ENCODE data around the gene SIAE.

Gene SIAE

DNA sequence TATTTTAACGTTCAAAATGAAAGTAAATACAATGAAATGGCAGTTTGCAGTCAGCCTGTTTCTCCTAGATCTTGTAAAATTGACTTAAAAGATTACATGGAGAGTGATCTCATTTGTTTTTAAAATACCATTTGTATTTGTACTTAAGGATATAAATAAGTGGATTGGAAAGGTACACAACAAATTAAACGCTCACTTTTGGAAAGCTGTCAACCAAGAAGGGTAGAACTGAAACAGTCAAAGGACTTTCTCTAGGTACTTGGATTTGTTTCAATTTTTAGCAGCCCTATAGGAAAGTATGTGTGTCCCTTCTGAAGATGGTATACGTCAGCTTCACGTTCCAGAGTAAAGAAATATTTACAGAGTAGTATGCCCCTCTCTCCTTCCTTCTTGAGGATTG lies 43.6 kb downstream of the SIAE start:
- no peaks in the 10 kb centered on the region for H3K79me2 ChIP-seq (ENCODE audit: control insufficient read depth, insufficient read depth, low read length)
- no peak overlapping the region for H2BK5ac ChIP-seq (ENCODE audit: low read length)
- H3K9ac ChIP-seq (ENCODE audit: low read length) = no peak overlapping the region
- no peak overlapping the region for H4K5ac ChIP-seq (ENCODE audit: low read length)
- H3K36me3 ChIP-seq (ENCODE audit: control insufficient read depth, insufficient read depth, low read length) = peaks cover 5% of the 10 kb centered on the region
- no peak overlapping the region for H2BK120ac ChIP-seq (ENCODE audit: low read depth, low read length)
- no peak overlapping the region for H3K4me2 ChIP-seq (ENCODE audit: low read length)
- no peak overlapping the region for H2BK15ac ChIP-seq (replicated peaks; ENCODE audit: low read depth)
- no peak overlapping the region for H4K8ac ChIP-seq (ENCODE audit: low read depth, low read length)
- no peak for DNase-seq
- no peak overlapping the region for H3K56ac ChIP-seq (ENCODE audit: low read length)
- no peak overlapping the region for H3K4me3 ChIP-seq (ENCODE audit: low read length)
- H3K27ac ChIP-seq (ENCODE audit: low read depth, low read length) = no peak overlapping the region
- no peak overlapping the region for H3K23ac ChIP-seq (ENCODE audit: low read length)
- H3K4ac ChIP-seq (ENCODE audit: low read depth, low read length) = no peak overlapping the region
- WGBS (ENCODE audit: extremely low coverage, insufficient coverage, low lambda C conversion rate) = no CpG with 5 or more reads among the region's 4 CpGs
- no peak overlapping the region for H3K18ac ChIP-seq (ENCODE audit: low read length)
- no peak overlapping the region for H2AK5ac ChIP-seq (ENCODE audit: low read length)
- no peaks in the 10 kb centered on the region for H3K27me3 ChIP-seq (ENCODE audit: insufficient read depth, low read length, poor library complexity)
- peaks cover under 1% of the 10 kb centered on the region for H3K79me1 ChIP-seq (ENCODE audit: low read length)
- no peaks in the 10 kb centered on the region for H3K4me1 ChIP-seq (ENCODE audit: control insufficient read depth, low read depth, low read length)

DNA sequence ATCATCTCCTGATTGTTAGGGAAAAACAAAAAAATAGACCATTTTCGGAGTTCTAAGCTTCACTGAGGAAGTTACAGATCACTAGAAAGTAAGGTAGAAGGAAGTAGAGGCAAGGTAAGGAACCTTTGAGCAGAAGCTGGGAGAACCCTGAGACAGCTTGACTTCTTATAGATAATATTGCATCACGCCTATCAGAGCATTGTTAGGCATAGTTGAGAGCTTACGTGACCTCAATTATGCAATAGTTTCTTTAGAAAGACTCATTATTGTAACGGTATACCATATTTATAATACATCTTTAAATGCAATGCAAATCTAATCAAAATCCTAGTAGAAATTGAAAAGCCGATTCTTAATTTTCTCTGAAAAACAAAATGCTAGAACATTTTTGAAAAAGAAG lies 46.0 kb downstream of the SIAE start:
- no peak overlapping the region for H3K23ac ChIP-seq (ENCODE audit: low read length)

DNA sequence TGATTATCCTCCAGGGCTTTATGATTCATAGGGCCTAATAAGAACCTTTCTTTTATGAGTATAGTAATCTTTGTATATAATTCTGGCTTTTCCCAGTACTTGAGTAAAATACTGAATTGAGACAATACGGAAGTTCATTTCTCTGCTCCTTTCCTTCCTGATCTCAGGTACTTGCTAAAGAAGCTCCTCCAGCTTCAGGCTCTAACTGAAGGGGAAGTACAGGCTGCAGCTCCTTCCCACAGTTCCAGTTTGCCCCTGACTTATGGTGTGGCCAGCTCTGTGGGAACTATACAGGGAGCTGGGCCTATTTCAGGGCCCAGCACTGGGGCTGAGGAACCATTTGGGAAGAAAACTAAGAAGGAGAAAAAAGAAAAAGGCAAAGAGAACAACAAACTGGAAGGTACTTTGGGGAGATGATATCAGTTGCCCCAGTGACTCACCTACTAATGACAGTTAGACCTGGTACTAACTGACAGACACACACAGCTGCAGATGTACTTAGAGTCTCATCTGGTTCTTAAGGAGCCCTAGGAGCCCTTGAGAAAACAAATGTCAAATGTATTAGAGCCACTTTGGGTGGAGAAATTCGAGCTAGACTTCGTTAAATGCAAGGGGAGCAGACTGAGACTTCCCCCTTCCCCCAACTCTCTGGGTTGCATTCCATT lies 47.9 kb downstream of the SIAE start:
- no peak overlapping the region for H2BK5ac ChIP-seq (ENCODE audit: low read length)
- H2BK120ac ChIP-seq (ENCODE audit: low read depth, low read length) = no peak overlapping the region
- no peak overlapping the region for H4K5ac ChIP-seq (ENCODE audit: low read length)
- H3K56ac ChIP-seq (ENCODE audit: low read length) = no peak overlapping the region
- WGBS (ENCODE audit: extremely low coverage, insufficient coverage, low lambda C conversion rate) = no CpG with 5 or more reads among the region's 3 CpGs
- no peak overlapping the region for H2BK15ac ChIP-seq (replicated peaks; ENCODE audit: low read depth)
- no peak overlapping the region for H4K8ac ChIP-seq (ENCODE audit: low read depth, low read length)
- H2AK5ac ChIP-seq (ENCODE audit: low read length) = no peak overlapping the region
- H3K27me3 ChIP-seq (ENCODE audit: insufficient read depth, low read length, poor library complexity) = no peaks in the 10 kb centered on the region
- H3K4ac ChIP-seq (ENCODE audit: low read depth, low read length) = no peak overlapping the region
- no peak for DNase-seq
- H3K9ac ChIP-seq (ENCODE audit: low read length) = no peak overlapping the region
- no peak overlapping the region for H3K18ac ChIP-seq (ENCODE audit: low read length)
- no peak overlapping the region for H3K23ac ChIP-seq (ENCODE audit: low read length)
- H3K79me2 ChIP-seq (ENCODE audit: control insufficient read depth, insufficient read depth, low read length) = peaks cover 9% of the 10 kb centered on the region
- no peak overlapping the region for H3K27ac ChIP-seq (ENCODE audit: low read depth, low read length)
- H3K4me2 ChIP-seq (ENCODE audit: low read length) = no peak overlapping the region
- H3K4me3 ChIP-seq (ENCODE audit: low read length) = no peak overlapping the region
- H3K4me1 ChIP-seq (ENCODE audit: control insufficient read depth, low read depth, low read length) = peaks cover 2% of the 10 kb centered on the region
- peaks cover 7% of the 10 kb centered on the region for H3K79me1 ChIP-seq (ENCODE audit: low read length)
- peaks cover 3% of the 10 kb centered on the region for H3K36me3 ChIP-seq (ENCODE audit: control insufficient read depth, insufficient read depth, low read length)

More for the DNA sequence above, 46.0 kb downstream of the SIAE start:
- H2AK5ac ChIP-seq (ENCODE audit: low read length) = no peak overlapping the region
- peaks cover 2% of the 10 kb centered on the region for H3K4me1 ChIP-seq (ENCODE audit: control insufficient read depth, low read depth, low read length)
- H3K56ac ChIP-seq (ENCODE audit: low read length) = no peak overlapping the region
- H3K79me1 ChIP-seq (ENCODE audit: low read length) = peaks cover 7% of the 10 kb centered on the region
- H2BK120ac ChIP-seq (ENCODE audit: low read depth, low read length) = no peak overlapping the region
- no peak overlapping the region for H2BK5ac ChIP-seq (ENCODE audit: low read length)
- H2BK15ac ChIP-seq (replicated peaks; ENCODE audit: low read depth) = no peak overlapping the region
- WGBS (ENCODE audit: extremely low coverage, insufficient coverage, low lambda C conversion rate) = no CpG with 5 or more reads among the region's 5 CpGs
- no peak overlapping the region for H3K27ac ChIP-seq (ENCODE audit: low read depth, low read length)
- no peak overlapping the region for H4K8ac ChIP-seq (ENCODE audit: low read depth, low read length)
- peaks cover 9% of the 10 kb centered on the region for H3K79me2 ChIP-seq (ENCODE audit: control insufficient read depth, insufficient read depth, low read length)
- no peak for DNase-seq
- no peak overlapping the region for H3K9ac ChIP-seq (ENCODE audit: low read length)
- no peak overlapping the region for H4K5ac ChIP-seq (ENCODE audit: low read length)
- no peak overlapping the region for H3K4ac ChIP-seq (ENCODE audit: low read depth, low read length)
- no peaks in the 10 kb centered on the region for H3K27me3 ChIP-seq (ENCODE audit: insufficient read depth, low read length, poor library complexity)
- no peak overlapping the region for H3K4me2 ChIP-seq (ENCODE audit: low read length)
- no peak overlapping the region for H3K4me3 ChIP-seq (ENCODE audit: low read length)
- no peak overlapping the region for H3K18ac ChIP-seq (ENCODE audit: low read length)
- peaks cover 5% of the 10 kb centered on the region for H3K36me3 ChIP-seq (ENCODE audit: control insufficient read depth, insufficient read depth, low read length)

DNA sequence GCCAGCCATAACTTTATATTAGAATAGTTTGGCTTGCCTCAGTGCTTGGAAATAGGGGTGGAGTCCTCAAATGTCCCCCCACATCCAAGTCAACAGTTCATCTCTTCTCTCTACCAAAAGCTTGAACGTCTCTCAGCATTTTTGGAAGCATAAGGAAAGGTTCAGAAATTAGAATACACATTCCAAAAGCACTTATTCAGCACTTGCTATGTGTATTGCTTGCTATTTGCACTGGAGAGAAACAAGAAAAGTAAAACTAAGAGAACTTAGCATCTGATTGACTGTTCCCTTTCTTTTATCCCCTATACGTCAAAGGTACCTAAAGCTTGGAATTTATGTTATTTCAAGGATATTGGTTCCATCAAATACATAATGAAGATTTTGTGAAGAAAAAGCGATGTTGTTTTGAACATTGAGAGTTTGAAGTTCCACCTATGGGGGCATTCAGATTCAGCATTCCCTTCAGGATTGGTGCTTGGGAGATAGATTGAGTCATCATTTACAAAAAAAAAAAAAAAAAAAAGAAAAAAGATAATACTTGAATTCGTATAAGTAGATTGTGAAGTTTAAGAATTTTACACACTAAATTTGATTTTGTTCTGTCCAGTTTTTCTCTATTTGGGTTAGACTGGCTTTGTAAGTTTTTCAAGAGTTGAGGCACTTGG lies 49.5 kb downstream of the SIAE start:
- WGBS (ENCODE audit: extremely low coverage, insufficient coverage, low lambda C conversion rate) = 100% methylated on average over 1 of the region's 4 CpGs
- H3K79me1 ChIP-seq (ENCODE audit: low read length) = peaks cover 7% of the 10 kb centered on the region
- H3K18ac ChIP-seq (ENCODE audit: low read length) = no peak overlapping the region
- no peak overlapping the region for H4K5ac ChIP-seq (ENCODE audit: low read length)
- no peak for DNase-seq
- no peak overlapping the region for H3K27ac ChIP-seq (ENCODE audit: low read depth, low read length)
- no peak overlapping the region for H4K8ac ChIP-seq (ENCODE audit: low read depth, low read length)
- peaks cover 3% of the 10 kb centered on the region for H3K27me3 ChIP-seq (ENCODE audit: insufficient read depth, low read length, poor library complexity)
- H2BK15ac ChIP-seq (replicated peaks; ENCODE audit: low read depth) = no peak overlapping the region
- peaks cover 9% of the 10 kb centered on the region for H3K79me2 ChIP-seq (ENCODE audit: control insufficient read depth, insufficient read depth, low read length)
- H3K9ac ChIP-seq (ENCODE audit: low read length) = peak overlapping the region; percentile 86
- H3K4me1 ChIP-seq (ENCODE audit: control insufficient read depth, low read depth, low read length) = peaks cover 2% of the 10 kb centered on the region
- H2BK5ac ChIP-seq (ENCODE audit: low read length) = no peak overlapping the region
- H3K4ac ChIP-seq (ENCODE audit: low read depth, low read length) = no peak overlapping the region
- H3K36me3 ChIP-seq (ENCODE audit: control insufficient read depth, insufficient read depth, low read length) = peaks cover 1% of the 10 kb centered on the region
- no peak overlapping the region for H2AK5ac ChIP-seq (ENCODE audit: low read length)
- H2BK120ac ChIP-seq (ENCODE audit: low read depth, low read length) = no peak overlapping the region
- no peak overlapping the region for H3K23ac ChIP-seq (ENCODE audit: low read length)
- H3K4me3 ChIP-seq (ENCODE audit: low read length) = no peak overlapping the region
- H3K56ac ChIP-seq (ENCODE audit: low read length) = peak overlapping the region; percentile 20
- peak overlapping the region; percentile 94 for H3K4me2 ChIP-seq (ENCODE audit: low read length)

DNA sequence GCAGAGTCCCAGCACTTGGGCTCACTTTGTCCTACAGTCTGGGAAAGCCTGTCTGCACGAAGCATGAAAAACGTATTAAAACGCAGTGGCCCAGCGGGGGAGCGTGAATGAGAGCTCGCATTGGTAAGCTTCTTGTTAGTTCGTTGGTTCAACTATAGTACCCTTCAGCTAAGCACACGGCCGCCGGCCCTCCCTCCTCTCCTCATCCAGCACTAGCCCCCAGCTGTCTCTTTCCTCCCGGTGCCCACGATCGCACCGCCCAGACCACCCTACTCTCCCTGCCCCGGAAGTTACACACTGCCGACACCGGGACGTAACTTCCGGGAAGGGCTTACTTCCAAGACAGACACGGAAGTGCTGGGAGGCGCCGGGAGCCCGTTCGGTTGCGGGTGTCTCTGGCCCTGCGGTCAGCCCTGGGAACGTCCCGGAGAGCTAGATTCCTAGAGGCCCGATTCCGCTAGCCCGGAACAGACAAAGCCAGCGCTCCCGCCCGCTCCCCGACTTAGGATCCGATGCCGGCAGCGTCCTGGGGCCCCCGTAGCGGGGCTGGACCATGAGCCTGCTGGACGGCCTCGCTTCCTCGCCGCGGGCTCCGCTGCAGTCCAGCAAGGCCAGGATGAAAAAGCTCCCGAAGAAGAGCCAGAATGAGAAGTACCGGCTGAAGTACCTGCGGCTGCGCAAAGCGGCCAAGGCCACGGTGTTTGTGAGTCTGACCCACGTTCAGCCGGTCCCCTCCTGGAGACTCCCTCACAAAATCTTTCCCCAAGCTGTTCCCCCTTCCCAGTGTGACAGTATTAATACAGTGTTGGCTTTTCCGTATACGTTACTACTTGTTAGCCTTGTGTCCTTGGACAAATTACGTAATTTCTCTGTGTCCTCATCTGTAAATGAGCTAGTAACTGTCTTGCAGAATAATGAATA lies 50.7 kb downstream of the SIAE start, which contains the start of gene TBRG1:
Gene TBRG1 (plus strand): TSS at position 334 of the 921 bp plus-strand sequence. CDS start 220 bp downstream, at position 554.
- peak within 1 kb of the TSS; percentile 21 for H3K27ac ChIP-seq (ENCODE audit: low read depth, low read length)
- H3K18ac ChIP-seq (ENCODE audit: low read length) = no peak within 1 kb of the TSS
- no peak within 1 kb of the TSS for H4K8ac ChIP-seq (ENCODE audit: low read depth, low read length)
- peaks cover 9% of the 10 kb centered on the region for H3K79me2 ChIP-seq (ENCODE audit: control insufficient read depth, insufficient read depth, low read length)
- H3K56ac ChIP-seq (ENCODE audit: low read length) = peak within 1 kb of the TSS; percentile 88
- H3K79me1 ChIP-seq (ENCODE audit: low read length) = peaks cover 7% of the 10 kb centered on the region
- no peak within 1 kb of the TSS for H4K5ac ChIP-seq (ENCODE audit: low read length)
- no peak within 1 kb of the TSS for H3K4ac ChIP-seq (ENCODE audit: low read depth, low read length)
- peak within 1 kb of the TSS; percentile 86 for H3K9ac ChIP-seq (ENCODE audit: low read length)
- peaks cover 1% of the 10 kb centered on the region for H3K36me3 ChIP-seq (ENCODE audit: control insufficient read depth, insufficient read depth, low read length)
- no peak within 1 kb of the TSS for H3K23ac ChIP-seq (ENCODE audit: low read length)
- H2BK15ac ChIP-seq (replicated peaks; ENCODE audit: low read depth) = no peak within 1 kb of the TSS
- H2BK120ac ChIP-seq (ENCODE audit: low read depth, low read length) = no peak within 1 kb of the TSS
- H3K27me3 ChIP-seq (ENCODE audit: insufficient read depth, low read length, poor library complexity) = peaks cover 3% of the 10 kb centered on the region
- H2AK5ac ChIP-seq (ENCODE audit: low read length) = no peak within 1 kb of the TSS
- peaks cover 2% of the 10 kb centered on the region for H3K4me1 ChIP-seq (ENCODE audit: control insufficient read depth, low read depth, low read length)
- no peak within 1 kb of the TSS for H2BK5ac ChIP-seq (ENCODE audit: low read length)
- peak within 1 kb of the TSS; percentile 94 for H3K4me2 ChIP-seq (ENCODE audit: low read length)
- peak within 1 kb of the TSS; percentile 89 for H3K4me3 ChIP-seq (ENCODE audit: low read length)
- no CpG with 5 or more reads among the region's 57 CpGs for WGBS (ENCODE audit: extremely low coverage, insufficient coverage, low lambda C conversion rate)
- peak; percentile 96 for DNase-seq
